Cardiac fibroblast (primary cell): ENCODE data around the gene FOXN3.
"Not testable (repeated sequence)": the region's sequence is repeated elsewhere in the genome, so short reads cannot be mapped to it uniquely, and the experiment has no call there.

Experiments
- DNase-seq, 2 donors: peaks; one replicate each; pipeline versions ENCODE4 v3.0.0 to v3.0.0-alpha.2; 2010; ENCODE audit warnings: low read depth in 2 of 2
- H3K4me3 ChIP-seq, 2 donors: replicated peaks in 1 of 2; 1 replicate in 1 of 2; 2 replicates in 1 of 2; pipeline ENCODE4 v1.5.1; 2011; ENCODE audit warnings: low read depth in 2 of 2, low read length in 2 of 2, mild to moderate bottlenecking in 2 of 2, moderate library complexity in 1 of 2
- TF ChIP-seq, protein P1 (sequence below): IDR thresholded peaks from one replicate; pipeline ENCODE4 v1.5.1; 2011; ENCODE audit warnings: low read depth, mild to moderate bottlenecking, low read length, inconsistent platforms

FOXN3 gene

DNA sequence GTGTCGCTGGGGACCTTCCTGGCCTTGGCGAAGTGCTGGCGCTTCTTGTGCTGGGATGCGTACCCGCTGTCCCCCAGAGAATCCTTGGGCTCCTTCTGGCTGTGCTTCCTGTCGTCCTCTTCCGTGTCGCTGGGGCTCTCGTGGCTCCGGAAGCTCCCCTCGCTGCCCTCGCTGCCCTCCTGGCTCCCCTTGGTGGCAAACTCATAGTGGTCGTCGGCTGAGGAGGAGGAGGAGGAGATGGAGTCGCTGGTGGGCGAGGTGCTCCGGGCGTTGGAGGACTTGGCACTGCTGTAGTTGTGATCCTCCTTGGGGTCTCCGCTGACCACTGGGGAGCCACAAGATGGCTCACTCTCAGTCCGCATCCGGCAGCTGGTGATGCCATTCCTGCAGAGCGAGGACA lies 254.4 kb downstream of the FOXN3 start:
- H3K4me3 ChIP-seq: no peak overlapping the region
- no peak for DNase-seq
- TF ChIP-seq, protein P1, sequence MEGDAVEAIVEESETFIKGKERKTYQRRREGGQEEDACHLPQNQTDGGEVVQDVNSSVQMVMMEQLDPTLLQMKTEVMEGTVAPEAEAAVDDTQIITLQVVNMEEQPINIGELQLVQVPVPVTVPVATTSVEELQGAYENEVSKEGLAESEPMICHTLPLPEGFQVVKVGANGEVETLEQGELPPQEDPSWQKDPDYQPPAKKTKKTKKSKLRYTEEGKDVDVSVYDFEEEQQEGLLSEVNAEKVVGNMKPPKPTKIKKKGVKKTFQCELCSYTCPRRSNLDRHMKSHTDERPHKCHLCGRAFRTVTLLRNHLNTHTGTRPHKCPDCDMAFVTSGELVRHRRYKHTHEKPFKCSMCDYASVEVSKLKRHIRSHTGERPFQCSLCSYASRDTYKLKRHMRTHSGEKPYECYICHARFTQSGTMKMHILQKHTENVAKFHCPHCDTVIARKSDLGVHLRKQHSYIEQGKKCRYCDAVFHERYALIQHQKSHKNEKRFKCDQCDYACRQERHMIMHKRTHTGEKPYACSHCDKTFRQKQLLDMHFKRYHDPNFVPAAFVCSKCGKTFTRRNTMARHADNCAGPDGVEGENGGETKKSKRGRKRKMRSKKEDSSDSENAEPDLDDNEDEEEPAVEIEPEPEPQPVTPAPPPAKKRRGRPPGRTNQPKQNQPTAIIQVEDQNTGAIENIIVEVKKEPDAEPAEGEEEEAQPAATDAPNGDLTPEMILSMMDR: no peak

- no peak for DNase-seq
- no peak overlapping the region for H3K4me3 ChIP-seq
- TF ChIP-seq, protein P1: no peak
Measured at GRCh38 chr14:89160437-89160836, 256.6 kb downstream of the FOXN3 start.

DNA sequence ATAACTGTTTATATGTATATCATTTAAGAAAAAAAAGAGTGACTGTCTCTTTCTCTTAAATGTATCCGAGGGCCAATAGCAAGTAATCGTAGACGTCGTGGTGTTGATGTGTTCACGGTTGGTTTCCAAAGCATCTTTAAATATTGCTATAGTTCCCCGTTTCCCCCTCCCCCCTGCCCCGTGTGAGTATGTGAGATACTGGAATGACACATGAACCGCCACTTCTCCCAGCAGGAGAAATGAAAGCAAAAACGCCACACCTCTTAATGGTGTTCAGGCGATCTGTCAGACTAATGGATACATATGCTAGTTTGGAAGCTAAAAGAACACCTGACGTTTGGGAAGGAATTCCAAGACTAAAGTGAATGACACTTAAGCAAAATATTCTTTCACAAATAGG lies 258.3 kb downstream of the FOXN3 start:
- H3K4me3 ChIP-seq: no peak overlapping the region
- DNase-seq: no peak
- TF ChIP-seq, protein P1: no peak

DNA sequence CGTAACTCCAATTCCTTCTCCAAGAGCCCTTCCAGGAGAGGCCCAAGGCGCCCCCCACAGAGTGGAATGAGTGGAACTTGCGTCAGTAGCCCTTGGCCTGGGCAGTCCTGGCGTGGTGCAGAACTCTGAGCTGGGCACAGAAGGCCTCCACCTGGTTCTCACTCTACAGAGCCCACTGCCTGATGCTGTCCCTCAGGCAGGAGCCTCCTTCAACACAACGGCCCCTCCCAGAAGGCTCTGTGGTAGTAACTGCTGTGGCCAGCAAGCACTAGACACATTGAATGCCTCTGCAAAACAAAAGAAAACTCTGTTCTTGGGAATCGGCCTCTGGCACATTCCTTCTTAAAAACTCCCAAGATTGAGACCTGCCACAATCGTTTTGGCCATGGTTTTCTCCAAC lies 258.9 kb downstream of the FOXN3 start:
- DNase-seq, H3K4me3 ChIP-seq: not testable (repeated sequence)

- H3K4me3 ChIP-seq: no peak overlapping the region
- TF ChIP-seq, protein P1: no peak
- DNase-seq: no peak
Measured at GRCh38 chr14:89155491-89155890, 261.5 kb downstream of the FOXN3 start.

DNA sequence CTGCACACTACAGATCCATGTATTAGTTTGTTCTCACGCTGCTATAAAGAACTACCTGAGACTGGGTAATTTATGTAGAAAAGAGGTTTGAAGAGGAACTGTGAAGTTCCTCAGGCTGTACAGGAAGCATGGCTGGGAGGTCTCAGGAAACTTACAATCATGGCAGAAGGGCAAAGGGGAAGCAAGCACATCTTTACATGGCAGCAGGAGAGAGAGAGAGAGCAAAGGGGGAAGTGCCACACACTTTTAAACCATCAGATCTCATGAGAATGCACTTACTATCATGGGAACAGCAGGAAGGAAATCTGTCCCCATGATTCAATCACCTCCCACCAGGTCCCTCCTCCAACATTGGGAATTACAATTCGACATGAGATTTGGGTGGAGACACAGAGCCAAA lies 265.3 kb downstream of the FOXN3 start:
- H3K4me3 ChIP-seq, DNase-seq: not testable (repeated sequence)

DNA sequence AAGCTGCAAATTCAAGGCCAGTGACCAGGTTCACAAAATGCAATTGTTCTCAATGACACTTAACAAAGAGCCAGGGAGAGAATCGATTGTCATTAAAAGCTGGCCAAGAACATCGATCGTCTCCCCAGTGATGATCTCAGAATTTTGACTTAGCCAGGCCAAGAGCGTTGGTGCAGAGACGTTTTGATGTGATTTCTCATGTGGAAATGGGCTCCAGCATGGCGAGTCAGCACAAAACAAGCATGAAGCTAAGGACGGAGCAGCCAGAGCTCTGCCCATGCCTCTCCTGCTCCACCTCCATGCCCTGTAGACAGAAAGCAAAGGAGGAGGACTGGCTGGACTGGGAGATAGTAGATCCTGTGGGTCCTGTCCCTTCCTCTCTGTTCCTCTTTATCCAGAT lies 270.8 kb downstream of the FOXN3 start:
- peak in 1 of 2 donors; percentile 15 for DNase-seq
- TF ChIP-seq, protein P1: no peak

GRCh38 chr14:89144642-89145041 lies 272.4 kb downstream of the FOXN3 start:
- DNase-seq: no peak
- TF ChIP-seq, protein P1: no peak
- no peak overlapping the region for H3K4me3 ChIP-seq

More for the DNA sequence above, 270.8 kb downstream of the FOXN3 start:
- H3K4me3 ChIP-seq: no peak overlapping the region
